Fibroblast of the aortic adventitia (primary cell): Measurements from ENCODE around the gene FNIP2. TPM values are rescaled to one million over a fixed set of nuclear protein-coding genes. Genes with fewer than 3 reads are reported as not detected.
A peak's percentile ranks its signal among the peaks of the same experiment; 100 is the strongest.

Experiments used
- DNase-seq: peaks from one replicate; pipeline ENCODE4 v3.0.0-alpha.2; 2010; ENCODE audit warnings: low read depth
- H3K4me3 ChIP-seq: 2 replicates; pipeline ENCODE4 v1.5.1; 2011; ENCODE audit warnings: low read depth, mild to moderate bottlenecking, control low read depth, low read length, moderate library complexity
- total RNA-seq: library from RNA; depleted of rRNA; stranded (reverse); fragments of >200 nt; gene quantifications from 2 replicates; pipeline ENCODE4 v1.2.3, GENCODE V29; 2012; ENCODE audit warnings: low replicate concordance
- TF ChIP-seq, protein P1 (sequence below): IDR thresholded peaks from 2 replicates; pipeline ENCODE4 v1.5.1; 2011; ENCODE audit warnings: mild to moderate bottlenecking, low read length, control low read depth, inconsistent platforms; ENCODE audit not compliant: insufficient read depth

Gene FNIP2
- 21.2 and 34.3 TPM in 2 replicates for total RNA-seq

DNA sequence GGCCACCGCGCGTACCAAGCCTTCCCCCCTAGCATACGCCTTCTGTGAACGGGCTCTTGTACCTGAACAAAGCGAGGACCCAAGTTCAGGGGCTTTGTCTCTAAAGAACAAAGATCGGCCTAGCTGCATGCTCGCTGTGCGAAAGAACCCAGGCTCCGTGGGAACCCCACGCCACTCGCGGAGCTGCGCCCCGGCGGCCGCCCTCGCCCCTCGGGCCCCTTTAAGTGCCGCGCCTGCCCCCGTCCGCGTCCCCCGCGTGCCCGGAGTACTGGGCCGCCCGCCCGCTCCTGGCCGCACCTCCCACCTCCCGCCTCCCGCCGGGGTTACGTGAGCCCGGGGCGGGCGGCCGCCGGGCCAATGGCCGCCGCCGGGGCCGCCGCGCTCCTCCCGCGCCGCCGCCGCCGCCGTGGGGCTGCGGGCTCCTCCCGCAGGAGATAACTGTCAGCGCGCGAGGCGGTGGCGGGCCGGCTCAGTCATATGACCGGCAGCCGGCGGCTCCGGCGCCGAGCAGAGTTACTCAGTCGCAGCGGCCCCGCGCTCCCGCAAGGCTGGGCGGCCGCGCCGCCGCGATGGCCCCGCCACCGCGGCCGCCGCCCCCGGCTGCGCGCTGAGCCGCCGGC, at the start of gene FNIP2:
FNIP2 (plus strand) TSS at position 472 of the 620 bp plus-strand sequence. CDS start 187 bp downstream, outside the sequence.
- TF ChIP-seq, protein P1, sequence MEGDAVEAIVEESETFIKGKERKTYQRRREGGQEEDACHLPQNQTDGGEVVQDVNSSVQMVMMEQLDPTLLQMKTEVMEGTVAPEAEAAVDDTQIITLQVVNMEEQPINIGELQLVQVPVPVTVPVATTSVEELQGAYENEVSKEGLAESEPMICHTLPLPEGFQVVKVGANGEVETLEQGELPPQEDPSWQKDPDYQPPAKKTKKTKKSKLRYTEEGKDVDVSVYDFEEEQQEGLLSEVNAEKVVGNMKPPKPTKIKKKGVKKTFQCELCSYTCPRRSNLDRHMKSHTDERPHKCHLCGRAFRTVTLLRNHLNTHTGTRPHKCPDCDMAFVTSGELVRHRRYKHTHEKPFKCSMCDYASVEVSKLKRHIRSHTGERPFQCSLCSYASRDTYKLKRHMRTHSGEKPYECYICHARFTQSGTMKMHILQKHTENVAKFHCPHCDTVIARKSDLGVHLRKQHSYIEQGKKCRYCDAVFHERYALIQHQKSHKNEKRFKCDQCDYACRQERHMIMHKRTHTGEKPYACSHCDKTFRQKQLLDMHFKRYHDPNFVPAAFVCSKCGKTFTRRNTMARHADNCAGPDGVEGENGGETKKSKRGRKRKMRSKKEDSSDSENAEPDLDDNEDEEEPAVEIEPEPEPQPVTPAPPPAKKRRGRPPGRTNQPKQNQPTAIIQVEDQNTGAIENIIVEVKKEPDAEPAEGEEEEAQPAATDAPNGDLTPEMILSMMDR, result no peak
- peak within 1 kb of the TSS; percentile 89 for H3K4me3 ChIP-seq
- DNase-seq, result peak; percentile 57

DNA sequence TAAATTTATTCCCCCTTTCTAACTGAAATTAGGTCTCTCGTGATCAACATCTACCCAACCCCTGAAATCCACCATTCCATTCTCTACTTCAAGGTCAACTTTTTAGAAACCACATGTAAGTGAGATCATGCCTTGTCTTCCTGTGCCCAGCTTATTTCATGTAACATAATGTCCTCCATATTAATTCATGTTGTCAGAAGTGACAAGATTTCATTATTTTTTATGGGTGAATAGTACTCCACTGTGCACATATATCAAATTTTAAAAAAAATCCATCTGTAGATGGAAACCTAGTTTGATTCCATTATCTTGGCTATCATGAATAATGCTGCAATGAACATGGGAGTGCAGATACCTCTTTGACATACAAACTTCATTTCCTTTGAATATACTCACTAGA, 47.1 kb upstream of the FNIP2 start:
- DNase-seq, result no peak
- no peak overlapping the region for H3K4me3 ChIP-seq
- TF ChIP-seq, protein P1, result no peak

DNA sequence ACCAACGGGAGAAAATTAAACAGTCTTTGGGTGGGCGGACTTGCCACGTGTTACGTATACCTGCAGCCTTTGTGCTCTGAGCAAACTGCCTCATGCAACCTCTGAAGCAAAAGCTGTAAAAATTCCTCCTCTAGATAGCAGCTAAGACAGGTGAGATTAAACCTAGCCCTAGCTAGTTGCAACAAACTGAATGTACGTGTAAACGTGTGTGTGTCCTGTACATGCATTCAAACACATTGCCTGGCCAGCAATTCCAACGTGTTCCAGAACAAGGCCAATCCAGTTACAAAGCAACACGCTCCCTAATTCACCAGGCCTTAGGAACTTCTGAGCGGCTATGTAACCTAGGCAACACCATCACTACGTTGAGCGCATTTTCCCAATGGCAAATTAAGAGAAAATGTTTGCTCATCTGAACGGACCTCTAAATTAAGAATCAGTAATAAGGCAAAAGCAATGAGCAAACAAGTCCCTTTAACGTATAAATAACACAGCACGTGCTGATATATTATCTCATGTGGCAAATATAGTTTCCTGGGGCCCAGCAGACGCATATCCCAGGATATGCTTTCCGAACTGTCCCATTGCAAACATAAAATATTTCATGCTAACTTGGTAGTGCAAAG, 46.4 kb upstream of the FNIP2 start:
- peak; percentile 58 for DNase-seq
- H3K4me3 ChIP-seq, result peak overlapping the region; percentile 83
- TF ChIP-seq, protein P1, result no peak

DNA sequence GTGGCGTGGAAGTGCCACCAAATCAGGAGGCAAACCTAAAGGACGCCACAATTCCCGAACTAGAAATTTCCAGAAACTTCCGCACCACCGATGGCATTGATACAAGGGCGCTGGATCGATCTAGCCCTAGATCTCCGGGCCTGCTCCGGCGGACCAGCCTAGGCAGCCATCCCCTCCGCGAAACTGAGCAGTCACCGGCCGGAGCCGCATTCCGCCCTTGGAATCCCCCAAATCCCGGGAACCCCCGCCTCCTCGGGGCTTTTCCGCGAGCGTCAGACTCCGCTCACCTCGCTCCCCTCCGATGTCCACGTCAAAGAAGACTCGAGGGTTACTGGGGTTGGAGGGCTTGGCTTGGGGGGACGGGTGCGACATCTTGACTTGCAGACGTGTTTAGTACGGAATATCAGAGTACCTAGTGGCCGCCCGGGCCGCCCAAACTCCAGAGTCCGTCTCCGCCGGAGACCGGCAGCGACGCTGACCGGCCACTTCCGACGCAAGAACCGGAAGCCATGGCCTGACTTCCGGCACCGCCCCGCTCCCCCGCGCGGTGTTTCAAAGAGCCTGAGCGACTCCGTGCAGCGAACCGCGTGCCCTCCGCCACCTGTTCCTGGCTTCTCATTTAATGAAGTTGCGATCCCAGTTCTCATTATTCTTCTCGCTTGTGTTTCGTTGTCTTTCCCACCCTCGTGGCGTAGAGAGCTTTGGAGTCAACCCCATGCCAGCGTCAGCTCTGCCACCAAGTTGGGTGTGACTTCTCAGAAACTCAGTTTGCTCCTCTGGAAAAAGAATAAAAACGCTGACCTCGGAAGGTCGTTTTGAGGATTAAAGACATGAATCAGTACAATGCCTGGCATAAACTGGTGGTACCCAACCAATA, 45.7 kb upstream of the FNIP2 start, which contains the start of gene PPID:
PPID (minus strand) TSS at position 480 of the 877 bp plus-strand sequence; CDS start at position 372, 108 bp downstream.
- TF ChIP-seq, protein P1, result no peak

DNA sequence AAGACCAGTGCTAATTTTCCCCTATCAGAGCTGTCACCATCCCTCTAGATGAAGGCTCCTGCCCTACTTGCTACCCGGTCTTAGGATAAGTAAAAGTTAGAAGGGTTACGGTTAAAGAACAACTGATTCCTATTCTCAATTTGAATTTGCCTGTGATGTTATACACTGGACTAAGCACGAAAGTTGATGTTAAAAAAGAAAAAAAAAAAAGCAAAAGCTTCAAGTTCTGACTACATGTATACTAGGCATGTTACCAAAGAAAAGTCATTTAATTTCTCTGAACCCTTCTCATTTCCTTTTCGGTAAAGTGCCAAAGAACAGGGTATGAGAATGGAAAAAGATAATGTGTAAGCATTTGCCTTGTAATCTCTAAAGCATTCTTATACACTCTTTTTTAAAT, 44.2 kb upstream of the FNIP2 start:
- H3K4me3 ChIP-seq, result no peak overlapping the region
- TF ChIP-seq, protein P1, result no peak
- no peak for DNase-seq

More for the DNA sequence above, 45.7 kb upstream of the FNIP2 start, which contains the start of gene PPID:
- peak within 1 kb of the TSS; percentile 83 for H3K4me3 ChIP-seq
- DNase-seq, result peak; percentile 73

DNA sequence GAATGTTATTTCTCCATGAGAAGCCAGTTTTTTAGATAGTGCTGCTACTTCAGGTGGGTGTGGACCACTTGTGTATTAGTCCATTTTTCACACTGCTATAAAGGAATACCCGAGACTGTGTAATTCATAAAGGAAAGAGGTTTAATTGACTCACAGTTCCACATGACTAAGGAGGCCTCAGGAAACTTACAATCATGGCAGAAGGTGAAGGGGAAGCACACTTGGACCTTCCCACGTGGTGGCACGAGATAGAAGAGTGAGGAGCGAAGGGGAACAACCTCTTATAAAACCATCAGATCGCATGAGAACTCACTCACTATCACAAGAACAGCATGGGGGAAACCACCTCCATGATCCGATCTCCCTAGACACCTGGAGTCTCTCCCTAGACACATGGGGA, 42.2 kb upstream of the FNIP2 start:
- TF ChIP-seq, protein P1, result no peak
- DNase-seq, result no peak
- no peak overlapping the region for H3K4me3 ChIP-seq
